ENCODE data around the gene UBR3.
A peak's percentile ranks its signal among the peaks of the same experiment; 100 is the strongest.

The UBR3 gene

GRCh38 chr2:169795181-169795580, 32.1 kb upstream of the UBR3 start:
- no peak for DNase-seq (ENCODE audit: low read depth)
- TF ChIP-seq CTCF (conservative IDR thresholded peaks at IDR 0.05; ENCODE audit: low read length) = no peak
- H3K4me3 ChIP-seq (ENCODE audit: low read length) = no peak overlapping the region

GRCh38 chr2:169796441-169796840, 30.8 kb upstream of the UBR3 start:
- TF ChIP-seq CTCF (conservative IDR thresholded peaks at IDR 0.05; ENCODE audit: low read length) = no peak
- H3K4me3 ChIP-seq (ENCODE audit: low read length) = no peak overlapping the region
- no peak for DNase-seq (ENCODE audit: low read depth)

- DNase-seq (ENCODE audit: low read depth) = no peak
- TF ChIP-seq CTCF (conservative IDR thresholded peaks at IDR 0.05; ENCODE audit: low read length) = no peak
Observed at GRCh38 chr2:169797601-169798000, 29.7 kb upstream of the UBR3 start.

GRCh38 chr2:169798397-169798717, 28.9 kb upstream of the UBR3 start:
- DNase-seq (ENCODE audit: low read depth) = no peak
- TF ChIP-seq CTCF (conservative IDR thresholded peaks at IDR 0.05; ENCODE audit: low read length) = no peak
- H3K4me3 ChIP-seq (ENCODE audit: low read length) = peak overlapping the region; percentile 84

More at GRCh38 chr2:169797601-169798000, 29.7 kb upstream of the UBR3 start:
- no peak overlapping the region for H3K4me3 ChIP-seq (ENCODE audit: low read length)

- no peak for TF ChIP-seq CTCF (conservative IDR thresholded peaks at IDR 0.05; ENCODE audit: low read length)
- DNase-seq (ENCODE audit: low read depth) = peak; percentile 90
- peak within 1 kb of the TSS; percentile 84 for H3K4me3 ChIP-seq (ENCODE audit: low read length)
Observed at GRCh38 chr2:169798718-169799592, 28.3 kb upstream of the UBR3 start, which contains the start of gene SSB. TSS of gene SSB (plus strand) at chr2:169798871. CDS start at chr2:169800961, 2,090 bp downstream.

GRCh38 chr2:169803480-169803879, 23.8 kb upstream of the UBR3 start:
- H3K4me3 ChIP-seq (ENCODE audit: low read length) = no peak overlapping the region
- DNase-seq (ENCODE audit: low read depth) = peak; percentile 25
- no peak for TF ChIP-seq CTCF (conservative IDR thresholded peaks at IDR 0.05; ENCODE audit: low read length)

- H3K4me3 ChIP-seq (ENCODE audit: low read length) = no peak overlapping the region
- no peak for TF ChIP-seq CTCF (conservative IDR thresholded peaks at IDR 0.05; ENCODE audit: low read length)
- no peak for DNase-seq (ENCODE audit: low read depth)
Observed at GRCh38 chr2:169806586-169806985, 20.7 kb upstream of the UBR3 start.
